Right ventricle myocardium superior (tissue), 1 donor: ENCODE data around the gene TAC1. TPM values are rescaled to one million over a fixed set of nuclear protein-coding genes. Genes with fewer than 3 reads are reported as not detected.
"Not testable (repeated sequence)": the region's sequence is repeated elsewhere in the genome, so short reads cannot be mapped to it uniquely, and the experiment has no call there.

Source experiments
- ATAC-seq: fragments of 200-7000 bp; cut with Tn5 transposase; one replicate; pipeline ENCODE4 v1.9.1; 2020; ENCODE audit warnings: mild to moderate bottlenecking; ENCODE audit not compliant: poor library complexity
- DNase-seq: peaks from one replicate; pipeline ENCODE4 v3.0.0-alpha.2; 2020
- intact Hi-C: fragments of 100-400 bp; cut with DNase I; formaldehyde crosslinking; loops from one replicate; pipeline ENCODE4 v1.11.2; 2022
- long read RNA-seq: library from polyadenylated mRNA; unstranded; transcript quantifications from one replicate; pipeline ENCODE4 v2.0.0, GENCODE V29; 2021
- total RNA-seq: library from RNA; stranded (reverse); fragmentation: NEBNext Ultra II Directional; extraction: Animal tissue kit (Norgen Biotek cat#: 25700); gene quantifications from one replicate; pipeline ENCODE4 v1.2.1, GENCODE V29; 2021
- donor health status: DM: no; HTN: yes; CAD: no; lungs with severe emphysema.

Gene TAC1, protein sequence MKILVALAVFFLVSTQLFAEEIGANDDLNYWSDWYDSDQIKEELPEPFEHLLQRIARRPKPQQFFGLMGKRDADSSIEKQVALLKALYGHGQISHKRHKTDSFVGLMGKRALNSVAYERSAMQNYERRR
- total RNA-seq: not detected
- long read RNA-seq: 0 reads

DNA sequence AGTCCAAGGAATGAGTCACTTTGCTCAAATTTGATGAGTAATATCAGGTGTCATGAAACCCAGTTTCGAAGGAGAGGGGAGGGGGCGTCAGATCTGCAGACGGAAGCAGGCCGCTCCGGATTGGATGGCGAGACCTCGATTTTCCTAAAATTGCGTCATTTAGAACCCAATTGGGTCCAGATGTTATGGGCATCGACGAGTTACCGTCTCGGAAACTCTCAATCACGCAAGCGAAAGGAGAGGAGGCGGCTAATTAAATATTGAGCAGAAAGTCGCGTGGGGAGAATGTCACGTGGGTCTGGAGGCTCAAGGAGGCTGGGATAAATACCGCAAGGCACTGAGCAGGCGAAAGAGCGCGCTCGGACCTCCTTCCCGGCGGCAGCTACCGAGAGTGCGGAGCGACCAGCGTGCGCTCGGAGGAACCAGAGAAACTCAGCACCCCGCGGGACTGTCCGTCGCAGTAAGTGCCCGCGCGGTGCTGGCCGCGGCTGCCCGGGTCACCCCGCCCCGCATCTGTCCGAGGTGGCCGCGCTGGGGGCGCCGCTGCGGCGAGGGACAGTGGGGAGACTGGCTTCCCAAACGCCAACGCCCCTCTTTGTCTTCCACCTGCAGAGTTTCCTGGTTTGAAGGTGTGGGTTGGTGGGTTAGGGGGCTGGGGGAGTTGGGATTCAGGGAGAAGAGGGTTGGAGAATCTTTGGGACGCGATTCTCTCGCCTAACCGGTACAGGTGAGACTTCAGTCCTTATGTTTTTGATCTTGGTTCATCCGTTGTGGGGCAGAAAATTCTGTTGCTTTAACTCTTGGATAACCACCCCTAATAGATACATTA lies at the start of gene TAC1:
TAC1 (plus strand) TSS at position 351 of the 829 bp plus-strand sequence. CDS start 527 bp downstream, outside the sequence.
- no peak for DNase-seq
- intact Hi-C loops: no loop called here
- no peak for ATAC-seq

DNA sequence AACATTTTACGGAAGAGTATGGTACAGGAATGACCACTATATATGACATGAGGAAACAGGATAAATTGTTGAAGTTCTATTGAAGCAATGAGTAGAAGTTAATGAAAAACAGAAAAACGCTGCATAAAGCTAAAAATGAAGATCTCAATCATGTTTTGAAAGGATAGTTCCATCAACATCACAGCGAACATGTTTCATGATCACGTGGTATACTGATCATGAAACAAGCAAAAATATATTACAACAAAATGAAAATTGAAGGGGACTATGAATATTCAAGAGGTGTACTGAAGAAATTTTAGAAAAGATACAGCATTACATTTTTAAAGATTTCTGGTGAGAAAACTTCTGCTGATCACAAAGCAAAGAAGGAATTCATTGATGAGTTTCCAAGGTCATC lies 45.9 kb upstream of the TAC1 start:
- intact Hi-C loops: no loop called here
- DNase-seq (no peak), ATAC-seq (no peak)

DNA sequence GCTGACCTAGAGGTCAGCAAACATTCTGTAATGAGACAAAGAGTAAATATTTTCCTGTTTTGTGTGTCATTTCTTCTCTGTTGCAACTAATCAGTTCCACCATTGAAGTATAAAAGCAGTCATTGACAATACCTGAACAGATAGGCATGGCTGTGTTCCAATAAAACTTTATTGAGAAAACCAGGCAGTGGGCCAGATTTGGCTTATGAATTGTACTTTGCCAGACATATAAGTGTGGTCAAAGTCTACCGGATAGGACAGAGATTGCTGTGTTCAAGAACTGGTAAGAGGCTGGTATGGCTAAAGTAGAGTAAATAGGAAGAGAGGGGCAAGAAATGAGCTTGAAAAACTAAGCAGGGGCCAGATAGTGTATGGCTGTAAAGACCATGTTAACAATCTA lies 38.3 kb upstream of the TAC1 start:
- intact Hi-C loops: no loop called here
- DNase-seq (no peak), ATAC-seq (no peak)

DNA sequence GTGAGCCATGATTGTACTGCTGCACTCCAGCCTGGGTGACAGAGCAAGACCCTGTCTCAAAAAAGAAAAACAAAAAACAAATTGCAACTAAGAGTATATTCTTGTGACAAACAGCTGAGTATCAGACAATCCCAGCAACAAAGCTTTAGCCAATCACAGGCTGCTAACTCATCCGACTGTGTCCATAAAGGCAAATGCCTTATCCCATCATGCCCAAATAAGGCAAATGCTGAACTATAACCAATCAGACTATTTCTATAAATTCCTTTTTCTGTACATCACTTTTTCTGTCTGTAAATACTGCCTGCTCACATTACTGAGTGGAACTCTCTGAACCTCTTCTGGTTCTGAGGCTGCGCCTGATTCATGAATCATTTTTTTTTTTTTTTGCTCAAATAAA lies 37.5 kb upstream of the TAC1 start:
- intact Hi-C loops: no loop called here
- ATAC-seq (no peak), DNase-seq (no peak)

DNA sequence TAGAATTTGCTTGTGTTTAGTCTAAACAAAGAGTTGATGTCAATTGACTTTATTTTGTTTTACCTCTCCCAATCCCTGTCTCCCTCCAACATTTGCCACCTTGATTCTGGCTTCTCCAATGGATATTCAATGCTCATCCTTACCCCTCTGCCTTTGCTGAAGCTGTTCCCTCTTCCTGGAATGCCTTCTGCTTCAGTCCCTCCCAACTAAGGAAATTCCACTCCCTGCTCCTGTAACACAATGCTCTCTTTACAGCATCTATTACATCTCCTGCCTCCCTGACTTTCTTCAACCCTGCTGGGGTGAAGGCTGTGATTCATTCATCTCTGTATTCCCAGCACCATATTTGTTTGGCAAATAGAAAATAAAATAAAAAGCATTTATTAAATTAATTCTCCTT lies 34.5 kb upstream of the TAC1 start:
- intact Hi-C loops: no loop called here
- no peak for DNase-seq
- ATAC-seq: no peak

DNA sequence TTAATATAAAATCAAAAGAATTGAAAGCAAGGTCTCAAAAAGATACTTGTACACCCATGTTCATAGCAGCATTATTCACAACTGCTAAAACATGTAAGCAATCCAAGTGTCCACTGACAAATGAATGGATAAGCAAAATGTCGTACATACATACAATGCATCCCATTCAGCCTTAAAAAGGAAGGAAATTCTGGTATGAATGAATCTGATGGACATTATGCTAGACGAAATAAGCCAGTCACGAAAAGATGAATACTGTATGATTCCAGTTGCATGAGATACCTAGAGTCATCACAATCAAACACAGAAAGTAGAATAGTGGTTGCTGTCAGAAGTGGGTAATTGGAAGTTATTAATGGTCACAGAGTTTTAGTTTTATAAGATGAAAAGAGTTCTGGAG lies 9.5 kb upstream of the TAC1 start:
- intact Hi-C loops: no loop called here
- DNase-seq (no peak), ATAC-seq (no peak)

DNA sequence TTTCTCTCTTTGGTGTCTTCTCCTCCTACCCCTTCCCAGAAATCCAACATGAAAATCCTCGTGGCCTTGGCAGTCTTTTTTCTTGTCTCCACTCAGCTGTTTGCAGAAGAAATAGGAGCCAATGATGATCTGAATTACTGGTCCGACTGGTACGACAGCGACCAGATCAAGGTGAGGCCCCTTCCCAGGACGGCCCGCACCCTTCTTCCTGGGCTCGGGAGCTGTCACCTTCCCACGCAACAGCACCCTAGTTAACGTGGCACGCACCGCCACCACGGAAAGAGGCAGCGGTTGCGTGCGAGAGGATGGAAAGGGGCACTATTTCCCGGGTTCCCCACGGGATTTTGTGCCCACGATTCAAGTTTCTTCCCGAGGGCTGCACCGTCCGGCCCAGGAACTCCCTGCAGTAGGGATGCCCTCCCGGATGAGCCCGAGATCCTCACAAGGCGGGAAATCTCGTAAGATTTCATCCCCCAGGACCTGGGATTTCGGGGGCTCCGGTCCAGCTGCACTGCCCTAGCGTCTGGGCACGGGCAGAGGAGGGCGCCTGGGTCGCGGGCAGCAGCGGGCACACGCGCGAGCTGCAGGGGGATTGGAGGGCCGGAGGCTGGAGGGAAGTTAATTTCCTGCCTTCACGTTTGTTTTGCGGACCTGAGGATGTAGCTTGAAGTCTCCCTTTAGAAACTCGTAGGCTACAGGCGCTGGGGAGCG lies 834 bp downstream of the TAC1 start:
- ATAC-seq (no peak), DNase-seq (no peak)
- intact Hi-C loops: no loop called here

DNA sequence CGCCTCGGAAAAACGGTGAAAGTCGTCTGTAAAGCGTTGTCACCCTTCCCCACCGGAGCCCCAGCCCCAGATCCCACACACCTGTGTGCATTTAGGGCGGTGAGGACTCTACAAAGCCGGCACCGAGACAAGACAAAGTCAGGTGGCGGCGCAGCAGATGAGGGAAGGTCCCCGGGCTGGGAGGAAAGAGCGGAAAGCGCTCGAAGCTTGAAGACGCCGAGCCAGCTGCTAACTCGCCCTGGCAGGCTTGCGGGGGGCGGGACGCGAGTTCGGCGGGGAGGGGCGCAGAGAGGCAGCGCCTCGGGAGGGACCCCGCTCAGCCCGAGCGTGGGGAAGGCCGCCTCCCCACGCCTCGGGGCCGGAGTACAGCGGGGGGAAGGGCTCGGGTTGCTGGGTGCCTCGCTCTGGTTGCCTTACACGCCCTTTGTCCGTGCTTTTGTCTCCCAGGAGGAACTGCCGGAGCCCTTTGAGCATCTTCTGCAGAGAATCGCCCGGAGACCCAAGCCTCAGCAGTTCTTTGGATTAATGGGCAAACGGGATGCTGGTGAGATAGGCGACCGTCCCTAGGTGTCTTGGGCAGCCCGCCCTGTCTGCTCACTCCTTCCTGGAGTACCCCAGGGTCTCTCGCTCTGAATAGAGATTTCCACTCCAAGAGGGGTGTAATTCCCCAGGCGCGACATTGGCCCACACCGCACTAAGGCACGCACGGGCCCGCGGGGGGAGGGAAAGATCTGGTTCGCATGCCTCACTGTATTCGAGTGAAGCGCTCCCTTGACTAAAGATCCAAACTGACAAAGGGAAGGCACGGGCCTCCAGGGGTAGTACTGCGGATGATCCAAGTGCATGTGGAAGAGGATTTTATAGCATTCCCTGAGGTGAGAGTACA lies 1.6 kb downstream of the TAC1 start:
- intact Hi-C loops: no loop called here
- ATAC-seq: no peak
- no peak for DNase-seq

DNA sequence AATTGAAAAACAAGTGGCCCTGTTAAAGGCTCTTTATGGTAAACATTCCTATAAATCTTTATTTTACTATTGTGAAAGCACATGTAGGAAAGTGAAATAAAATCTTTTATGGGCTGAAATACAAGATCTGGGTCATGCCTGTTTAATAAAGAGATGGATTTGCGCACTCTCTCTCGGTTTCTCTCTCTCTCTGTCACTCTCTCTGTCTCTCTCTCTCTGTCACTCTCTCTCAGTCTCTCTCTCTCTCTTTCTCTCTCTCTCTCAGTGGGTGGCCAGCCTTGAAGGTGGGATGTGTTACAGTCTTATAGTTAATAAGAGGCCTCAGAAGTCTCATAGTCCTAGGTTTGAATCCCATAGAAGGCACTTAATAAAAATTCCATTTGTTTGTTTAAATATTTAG lies 2.4 kb downstream of the TAC1 start:
- DNase-seq (no peak), ATAC-seq (no peak)
- intact Hi-C loops: no loop called here

DNA sequence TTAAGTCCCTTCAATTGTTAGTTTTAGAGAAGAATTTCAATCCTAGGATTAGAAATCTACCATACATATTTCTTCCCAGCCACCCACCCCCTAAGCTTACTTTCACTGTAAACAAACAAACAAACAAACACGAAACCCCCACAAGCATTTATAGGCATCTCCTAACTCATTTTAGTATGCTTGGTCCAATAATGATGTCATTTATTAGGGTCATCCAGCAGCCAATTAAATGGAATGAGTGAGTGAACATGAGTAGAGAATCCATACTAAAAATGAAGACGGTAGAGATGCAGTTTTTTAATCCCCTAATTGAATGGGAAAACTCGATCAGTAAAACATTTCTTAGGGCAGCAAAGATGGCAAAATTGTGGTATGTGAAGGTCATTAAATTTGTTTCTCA lies 3.2 kb downstream of the TAC1 start:
- no peak for DNase-seq
- intact Hi-C loops: no loop called here
- ATAC-seq: no peak

DNA sequence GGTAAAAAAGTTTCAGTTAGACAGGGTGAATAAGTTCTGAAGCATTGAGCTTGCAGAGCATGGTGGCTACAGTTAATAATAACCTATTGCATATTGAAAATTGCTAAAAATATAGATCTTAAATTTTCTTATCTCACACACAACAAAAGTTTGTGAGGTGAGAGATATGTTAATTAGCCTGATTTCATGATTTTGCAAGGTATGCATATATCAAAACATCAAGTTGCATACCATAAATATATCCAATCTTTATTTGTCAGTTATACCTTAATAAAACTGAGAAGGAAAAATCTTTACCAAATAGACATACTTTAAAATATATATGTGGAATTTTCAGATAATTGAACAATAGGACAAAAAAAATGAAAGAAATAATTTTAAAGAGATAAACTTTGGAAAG lies 16.6 kb downstream of the TAC1 start:
- no peak for ATAC-seq
- no peak for DNase-seq
- intact Hi-C loops: no loop called here

DNA sequence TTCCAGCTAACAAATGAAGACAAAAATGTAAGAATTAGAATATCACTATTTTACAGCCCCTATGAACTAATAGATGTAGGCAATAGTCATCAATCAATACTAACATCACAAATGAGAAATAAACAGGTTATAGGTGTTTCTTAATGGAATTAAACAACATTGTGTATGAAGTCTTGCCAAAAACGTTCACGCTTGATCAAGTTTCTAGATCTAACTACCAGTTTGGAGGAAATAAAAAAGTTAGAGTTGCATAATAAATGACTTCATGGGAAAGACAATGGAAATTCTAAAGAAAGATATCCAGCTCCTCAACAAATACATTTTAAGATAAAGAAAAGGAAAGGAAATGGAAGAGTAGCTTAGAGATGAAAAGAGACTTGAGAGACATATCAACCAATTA lies 19.7 kb downstream of the TAC1 start:
- ATAC-seq (no peak), DNase-seq (no peak)
- intact Hi-C loops: no loop called here

DNA sequence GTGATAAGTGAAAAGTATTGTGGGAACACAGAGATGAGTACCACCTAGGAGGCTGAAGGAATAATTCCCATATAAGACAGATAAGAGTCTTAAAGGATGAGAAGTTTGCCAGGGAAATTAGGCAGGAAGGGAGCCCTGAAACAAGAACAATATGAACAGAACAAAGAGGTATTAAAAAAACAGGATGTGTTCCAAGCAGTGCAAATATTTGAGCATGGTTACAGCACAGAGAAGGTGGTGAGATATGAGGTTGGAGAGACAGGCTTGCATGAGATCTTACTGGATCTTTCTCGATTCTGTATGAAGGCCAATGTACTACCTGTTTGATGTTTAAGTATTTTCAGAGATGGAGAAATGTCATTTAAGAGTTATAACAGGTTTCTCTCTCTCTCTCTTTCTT lies 20.3 kb downstream of the TAC1 start:
- intact Hi-C loops: no loop called here
- no peak for DNase-seq
- no peak for ATAC-seq

DNA sequence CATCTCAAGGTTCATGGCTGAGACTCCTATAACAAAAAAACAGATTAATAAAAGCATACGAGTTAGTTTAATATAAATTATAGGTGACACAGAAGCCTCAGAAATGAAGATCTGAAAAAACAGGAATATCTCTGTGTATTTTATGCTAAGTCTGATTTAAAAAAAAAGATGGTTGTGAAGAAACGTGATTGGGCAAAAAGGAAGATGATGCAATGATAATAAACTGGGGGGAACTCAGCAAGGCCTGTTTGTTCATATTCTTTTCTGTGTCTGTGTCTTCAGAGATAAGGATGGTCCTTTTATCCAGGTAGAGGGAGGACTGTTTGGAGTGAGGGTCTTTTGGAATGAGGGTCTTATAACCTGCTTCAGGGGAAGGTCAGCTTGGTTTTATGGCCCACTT lies 25.9 kb downstream of the TAC1 start:
- intact Hi-C loops: no loop called here
- no peak for DNase-seq
- ATAC-seq: no peak

DNA sequence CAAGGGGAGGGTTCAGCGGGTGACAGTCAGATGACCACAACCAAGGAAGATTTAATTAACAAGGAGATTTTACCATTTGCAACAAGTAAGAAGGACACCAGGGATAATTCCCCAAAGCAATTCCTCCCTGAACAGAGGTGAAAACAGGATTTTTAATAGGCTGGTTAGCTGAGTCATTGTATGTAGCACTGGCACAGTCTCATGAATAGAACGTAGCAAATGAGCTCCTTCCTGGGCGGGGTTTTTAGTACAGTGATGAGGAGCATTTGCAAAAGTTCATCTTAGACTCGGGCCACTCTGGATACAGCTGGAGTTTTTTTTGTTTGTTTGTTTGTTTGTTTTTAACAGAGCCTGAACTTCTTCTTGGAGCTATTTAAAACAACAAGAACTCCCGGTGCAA lies 39.0 kb downstream of the TAC1 start:
- DNase-seq (no peak), ATAC-seq (no peak)
- intact Hi-C loops: no loop called here

DNA sequence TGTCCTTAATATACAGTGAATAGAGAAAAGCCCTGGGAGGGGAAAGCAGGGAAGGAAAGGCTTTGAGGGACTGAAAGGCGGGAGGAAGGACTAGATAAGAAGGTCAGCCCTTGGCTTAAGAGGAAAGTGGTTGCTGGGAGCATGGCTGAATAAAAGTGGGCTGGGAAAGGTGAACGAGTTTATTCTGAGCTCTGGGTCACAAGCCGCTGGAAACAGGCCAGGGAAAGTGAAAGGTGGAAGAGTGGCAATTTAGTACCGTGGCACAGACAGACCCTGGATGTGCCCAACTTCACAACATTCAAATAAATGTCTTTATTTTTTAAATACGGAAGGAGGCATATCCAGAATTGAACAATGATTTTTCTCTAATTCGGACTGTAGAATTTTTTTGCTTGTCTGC lies 39.7 kb downstream of the TAC1 start:
- no peak for DNase-seq
- intact Hi-C loops: no loop called here
- ATAC-seq: no peak

DNA sequence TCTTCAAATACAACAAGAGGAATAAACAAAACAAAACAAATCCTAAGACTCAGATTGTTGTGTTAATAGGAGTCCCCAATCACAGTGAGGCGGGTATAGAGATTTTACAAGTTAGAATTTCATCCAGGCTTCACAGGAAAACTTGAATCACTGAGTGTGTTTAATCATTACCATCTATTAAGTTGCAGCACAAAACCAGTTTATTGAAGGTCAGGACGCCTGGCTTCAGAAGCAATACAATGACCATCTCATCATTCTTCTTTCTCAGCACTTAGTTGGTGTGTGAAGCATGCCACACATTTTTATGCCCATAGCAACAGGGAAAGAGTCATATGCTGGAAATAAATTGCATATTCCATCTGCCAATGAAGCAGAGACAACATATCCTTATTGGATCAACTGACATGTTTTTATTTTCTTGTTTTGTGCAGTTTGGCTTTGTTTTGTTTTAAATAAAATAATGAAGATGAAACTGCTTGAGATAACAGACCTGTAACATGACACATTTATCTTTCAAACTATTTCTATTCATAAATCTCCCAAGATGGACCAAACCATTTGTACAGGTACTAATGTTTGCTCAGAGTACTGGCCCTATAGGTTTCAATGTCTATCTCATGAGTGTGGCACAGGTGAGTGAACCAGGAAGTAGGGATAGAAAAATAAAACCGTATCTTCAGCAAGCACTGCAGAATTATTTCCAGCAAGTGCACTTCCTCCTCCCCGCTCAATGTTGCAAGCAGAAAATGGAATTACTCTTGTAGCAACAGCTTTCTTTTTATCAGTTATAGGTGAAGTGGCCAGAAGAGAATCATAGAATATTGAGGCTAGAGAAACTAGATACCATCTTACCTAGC lies 40.4 kb downstream of the TAC1 start:
- intact Hi-C loops: no loop called here
- DNase-seq (no peak), ATAC-seq (no peak)

DNA sequence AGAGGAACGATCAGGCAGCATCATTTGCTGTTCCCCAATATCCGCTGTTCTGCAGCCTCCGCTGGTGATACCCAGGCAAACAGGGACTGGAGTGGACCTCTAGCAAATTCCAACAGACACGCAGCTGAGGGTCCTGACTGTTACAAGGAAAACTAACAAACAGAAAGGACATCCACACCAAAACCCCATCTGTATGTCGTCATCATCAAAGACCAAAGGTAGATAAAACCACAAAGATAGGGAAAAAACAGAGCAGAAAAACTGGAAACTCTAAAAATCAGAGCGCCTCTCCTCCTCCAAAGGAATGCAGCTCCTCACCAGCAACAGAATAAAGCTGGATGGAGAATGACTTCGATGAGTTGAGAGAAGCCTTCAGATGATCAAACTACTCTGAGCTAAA lies 54.5 kb downstream of the TAC1 start:
- ATAC-seq, DNase-seq, intact Hi-C loops: not testable (repeated sequence)
